RWPE1 (cell line): ENCODE measurements around the gene ANKRD13D.
A peak's percentile ranks its signal among the peaks of the same experiment; 100 is the strongest.

Source experiments
- CTCF ChIA-PET: fragments of 350-600 bp; sonication (Branson Sonifier 250); formaldehyde crosslinking; extraction: SDS; loops from one replicate; lab custom pipeline; 2021; lab: Yijun Ruan, JAX
- POLR2A ChIA-PET: fragments of 400-600 bp; formaldehyde crosslinking; extraction: SDS; loops from one replicate; lab custom pipeline; 2020; ENCODE audit warnings: antibody characterized with exemption; ENCODE audit not compliant: low non-redundant PET; lab: Yijun Ruan, JAX
- DNase-seq: peaks from one replicate; pipeline ENCODE4 v3.0.0; 2012; ENCODE audit warnings: low spot score
- H3K27ac ChIP-seq: fragments of 450-650 bp; 2 replicates; pipeline ENCODE4 v1.5.1; 2017
- TF ChIP-seq, protein P1 (sequence below): fragments of 450-650 bp; conservative IDR thresholded peaks from 2 replicates; pipeline ENCODE4 v1.5.1; 2017; ENCODE audit warnings: low read depth, mild to moderate bottlenecking

The ANKRD13D gene

DNA sequence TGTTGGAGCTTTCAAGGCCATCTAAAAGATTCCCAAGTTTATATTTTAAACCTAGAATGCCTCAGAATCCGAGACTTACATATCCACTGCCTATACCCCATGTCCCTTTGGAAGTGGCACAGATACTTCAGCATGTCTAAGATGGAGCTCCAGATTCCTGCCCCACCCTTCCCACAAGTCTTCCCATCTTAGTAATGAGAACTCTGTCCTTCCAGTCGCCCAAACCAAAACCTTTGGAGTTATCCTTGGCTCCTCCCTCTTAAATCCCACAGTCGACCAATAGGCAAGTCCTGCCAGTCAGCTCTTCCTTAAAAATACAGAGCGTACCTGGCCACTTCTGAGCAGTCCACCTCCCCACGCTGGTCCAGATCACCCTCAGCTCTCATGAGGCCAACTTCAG is 59.9 kb downstream of the ANKRD13D start:
- DNase-seq = no peak
- POLR2A ChIA-PET = interaction anchor here (0.5 kb wide), 1 partner anchor 137 kb away, joined by 7 read pairs; no protein-coding TSS in a partner anchor
- TF ChIP-seq, protein P1, sequence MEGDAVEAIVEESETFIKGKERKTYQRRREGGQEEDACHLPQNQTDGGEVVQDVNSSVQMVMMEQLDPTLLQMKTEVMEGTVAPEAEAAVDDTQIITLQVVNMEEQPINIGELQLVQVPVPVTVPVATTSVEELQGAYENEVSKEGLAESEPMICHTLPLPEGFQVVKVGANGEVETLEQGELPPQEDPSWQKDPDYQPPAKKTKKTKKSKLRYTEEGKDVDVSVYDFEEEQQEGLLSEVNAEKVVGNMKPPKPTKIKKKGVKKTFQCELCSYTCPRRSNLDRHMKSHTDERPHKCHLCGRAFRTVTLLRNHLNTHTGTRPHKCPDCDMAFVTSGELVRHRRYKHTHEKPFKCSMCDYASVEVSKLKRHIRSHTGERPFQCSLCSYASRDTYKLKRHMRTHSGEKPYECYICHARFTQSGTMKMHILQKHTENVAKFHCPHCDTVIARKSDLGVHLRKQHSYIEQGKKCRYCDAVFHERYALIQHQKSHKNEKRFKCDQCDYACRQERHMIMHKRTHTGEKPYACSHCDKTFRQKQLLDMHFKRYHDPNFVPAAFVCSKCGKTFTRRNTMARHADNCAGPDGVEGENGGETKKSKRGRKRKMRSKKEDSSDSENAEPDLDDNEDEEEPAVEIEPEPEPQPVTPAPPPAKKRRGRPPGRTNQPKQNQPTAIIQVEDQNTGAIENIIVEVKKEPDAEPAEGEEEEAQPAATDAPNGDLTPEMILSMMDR = no peak
- H3K27ac ChIP-seq = peak overlapping the region; percentile 74
- CTCF ChIA-PET = interaction anchor here (0.6 to 5.9 kb wide), 2 partner anchors 18 to 31 kb away, joined by 3 to 113 read pairs; no protein-coding TSS in a partner anchor

DNA sequence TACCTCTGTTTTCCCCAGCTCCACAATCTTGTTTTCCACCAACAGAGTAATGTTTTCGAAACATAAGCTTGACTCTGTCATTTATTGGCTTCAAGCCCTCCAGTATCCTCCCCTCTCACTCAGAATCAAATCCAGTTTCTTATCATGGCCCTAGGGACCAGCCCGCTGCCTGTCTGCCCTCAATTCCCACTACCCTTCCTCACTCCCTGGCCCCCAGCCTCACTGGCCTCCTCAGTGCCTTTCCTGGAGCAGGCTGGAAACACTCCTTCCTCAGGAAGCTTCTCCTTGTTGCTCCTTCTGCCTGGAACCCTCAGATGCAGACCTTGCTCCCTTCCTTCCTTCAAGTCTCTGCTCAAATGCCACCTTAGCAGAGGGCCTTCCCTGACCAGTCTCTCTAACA is 60.4 kb downstream of the ANKRD13D start:
- ChIA-PET POLR2A (no interaction called here), CTCF (interaction anchor here (0.6 to 5.9 kb wide), 3 partner anchors 18 to 292 kb away, joined by 3 to 113 read pairs (median 3); no protein-coding TSS in a partner anchor)
- TF ChIP-seq, protein P1 = no peak
- no peak for DNase-seq
- peak overlapping the region; percentile 55 for H3K27ac ChIP-seq

DNA sequence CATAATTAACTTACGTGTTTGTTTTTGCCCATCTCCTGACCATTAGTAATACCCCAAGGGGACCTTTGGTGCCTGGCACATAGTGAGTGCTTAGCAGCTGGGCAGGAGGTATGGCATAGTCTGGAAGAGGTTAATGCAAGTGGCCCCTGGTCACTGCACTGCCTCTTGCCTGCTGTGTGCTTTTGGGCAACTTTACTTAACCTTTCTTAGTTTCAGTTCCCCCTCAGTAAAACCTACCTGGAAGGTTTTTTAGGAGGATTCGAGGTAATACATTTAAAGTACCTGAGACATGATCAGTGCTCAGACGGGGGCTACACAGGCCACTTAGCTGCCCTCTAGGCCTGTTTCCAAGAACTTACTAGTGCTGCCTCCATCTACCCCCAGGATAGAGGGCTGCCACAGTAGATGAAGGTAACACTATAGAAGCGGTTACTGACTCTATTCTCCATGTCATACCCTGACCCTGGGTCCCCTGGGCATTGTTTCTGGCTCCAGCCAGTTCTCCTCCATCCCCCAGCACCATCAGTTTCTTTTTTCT is 60.9 kb downstream of the ANKRD13D start:
- ChIA-PET POLR2A (no interaction called here), CTCF (interaction anchor here (0.7 to 5.9 kb wide), 2 partner anchors 30 to 292 kb away, joined by 3 to 113 read pairs; no protein-coding TSS in a partner anchor)
- TF ChIP-seq, protein P1 = no peak
- DNase-seq = no peak
- H3K27ac ChIP-seq = peak overlapping the region; percentile 55

DNA sequence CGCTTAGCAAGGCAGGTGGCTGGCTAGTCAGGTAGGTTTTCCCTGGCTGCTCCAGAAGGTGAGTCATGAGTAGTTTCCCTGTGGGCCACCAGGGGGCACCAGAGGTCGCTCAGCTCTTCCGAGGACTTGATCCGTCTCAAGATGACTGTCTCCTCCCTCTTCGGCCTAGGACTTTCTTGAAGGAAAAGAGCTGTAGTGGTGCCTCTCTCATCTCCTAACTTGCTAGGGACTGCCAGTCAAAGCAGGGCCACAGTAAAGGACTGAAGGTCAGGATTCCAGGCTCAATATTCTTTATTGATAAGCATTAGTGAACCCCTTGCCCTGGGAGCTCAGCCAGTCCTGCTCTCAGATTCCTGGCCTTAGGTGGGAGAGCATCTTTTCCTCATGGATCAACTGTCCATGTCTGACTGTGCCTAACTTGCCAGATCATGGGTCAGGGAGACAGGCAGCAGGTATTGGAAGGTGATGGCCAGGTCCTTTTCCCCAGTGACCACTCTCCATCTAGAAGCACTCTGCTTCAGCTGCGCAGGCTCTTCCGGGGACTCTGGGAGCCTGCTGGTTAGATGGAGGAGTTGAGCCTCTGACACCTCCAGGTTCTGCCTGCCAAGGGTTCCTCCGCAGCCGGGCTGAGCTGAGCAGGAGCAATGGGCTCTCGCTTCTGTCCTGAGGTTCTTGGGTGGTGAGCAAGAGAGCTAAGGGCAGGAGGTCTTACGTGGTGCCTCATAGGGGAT is 62.3 kb downstream of the ANKRD13D start:
- POLR2A ChIA-PET = interaction anchor here (0.8 to 2.2 kb wide), 2 partner anchors 28 to 30 kb away, joined by 3 to 7 read pairs; no protein-coding TSS in a partner anchor
- H3K27ac ChIP-seq = peak overlapping the region; percentile 97
- TF ChIP-seq, protein P1 = peak; percentile 92
- CTCF ChIA-PET = interaction anchor here (0.6 to 5.9 kb wide), 22 partner anchors 9 to 470 kb away, joined by 3 to 113 read pairs (median 4); partner anchors contain the start of genes CLCF1 and PPP1CA
- DNase-seq = peak; percentile 84
